Measurements from ENCODE around the gene LTN1.

Gene LTN1

GRCh38 chr21:28975397-28975796, 17.3 kb downstream of the LTN1 start:
- H3K4me1 ChIP-seq (ENCODE audit: insufficient read depth, low read length): no peaks in the 10 kb centered on the region
- no peak overlapping the region for H3K27ac ChIP-seq (ENCODE audit: low read depth, low read length)
- H3K27me3 ChIP-seq (ENCODE audit: control insufficient read depth in 1 of 2, insufficient read depth in 2 of 2, low read length in 2 of 2): no peaks in the 10 kb centered on the region
- H3K4me3 ChIP-seq (ENCODE audit: low read depth in 1 of 2, low read length in 2 of 2): no peak overlapping the region
- peaks cover 20% of the 10 kb centered on the region for H3K36me3 ChIP-seq (ENCODE audit: insufficient read depth, low read length)
- no peaks in the 10 kb centered on the region for H3K9me3 ChIP-seq (ENCODE audit: low read length)
- H3K9ac ChIP-seq (ENCODE audit: low read length): no peak overlapping the region

GRCh38 chr21:28974531-28975227, 18.0 kb downstream of the LTN1 start:
- Histone ChIP-seq H3K36me3 (ENCODE audit: insufficient read depth, low read length) (peaks cover 16% of the 10 kb centered on the region), H3K4me1 (ENCODE audit: insufficient read depth, low read length) (no peaks in the 10 kb centered on the region), H3K27me3 (ENCODE audit: control insufficient read depth in 1 of 2, insufficient read depth in 2 of 2, low read length in 2 of 2) (no peaks in the 10 kb centered on the region), H3K9me3 (ENCODE audit: low read length) (no peaks in the 10 kb centered on the region), H3K4me3 (ENCODE audit: low read depth in 1 of 2, low read length in 2 of 2) (no peak overlapping the region), H3K27ac (ENCODE audit: low read depth, low read length) (no peak overlapping the region), H3K9ac (ENCODE audit: low read length) (no peak overlapping the region)

- peaks cover 18% of the 10 kb centered on the region for H3K36me3 ChIP-seq (ENCODE audit: insufficient read depth, low read length)
Observed at GRCh38 chr21:28972398-28972797, 20.3 kb downstream of the LTN1 start.

GRCh38 chr21:28971171-28971570, 21.5 kb downstream of the LTN1 start:
- Histone ChIP-seq H3K27ac (ENCODE audit: low read depth, low read length) (no peak overlapping the region), H3K4me3 (ENCODE audit: low read depth in 1 of 2, low read length in 2 of 2) (no peak overlapping the region), H3K9me3 (ENCODE audit: low read length) (no peaks in the 10 kb centered on the region), H3K27me3 (ENCODE audit: control insufficient read depth in 1 of 2, insufficient read depth in 2 of 2, low read length in 2 of 2) (no peaks in the 10 kb centered on the region), H3K9ac (ENCODE audit: low read length) (no peak overlapping the region), H3K4me1 (ENCODE audit: insufficient read depth, low read length) (no peaks in the 10 kb centered on the region), H3K36me3 (ENCODE audit: insufficient read depth, low read length) (peaks cover 30% of the 10 kb centered on the region)

More at GRCh38 chr21:28972398-28972797, 20.3 kb downstream of the LTN1 start:
- Histone ChIP-seq H3K4me1 (ENCODE audit: insufficient read depth, low read length) (no peaks in the 10 kb centered on the region), H3K9ac (ENCODE audit: low read length) (no peak overlapping the region), H3K9me3 (ENCODE audit: low read length) (no peaks in the 10 kb centered on the region), H3K27me3 (ENCODE audit: control insufficient read depth in 1 of 2, insufficient read depth in 2 of 2, low read length in 2 of 2) (no peaks in the 10 kb centered on the region), H3K4me3 (ENCODE audit: low read depth in 1 of 2, low read length in 2 of 2) (no peak overlapping the region), H3K27ac (ENCODE audit: low read depth, low read length) (no peak overlapping the region)

- Histone ChIP-seq H3K4me1 (ENCODE audit: insufficient read depth, low read length) (no peaks in the 10 kb centered on the region), H3K9ac (ENCODE audit: low read length) (no peak overlapping the region), H3K27me3 (ENCODE audit: control insufficient read depth in 1 of 2, insufficient read depth in 2 of 2, low read length in 2 of 2) (no peaks in the 10 kb centered on the region), H3K9me3 (ENCODE audit: low read length) (no peaks in the 10 kb centered on the region), H3K4me3 (ENCODE audit: low read depth in 1 of 2, low read length in 2 of 2) (no peak overlapping the region), H3K36me3 (ENCODE audit: insufficient read depth, low read length) (peaks cover 42% of the 10 kb centered on the region), H3K27ac (ENCODE audit: low read depth, low read length) (no peak overlapping the region)
Observed at GRCh38 chr21:28963831-28964230, 28.8 kb downstream of the LTN1 start.

GRCh38 chr21:28962465-28962864, 30.2 kb downstream of the LTN1 start:
- H3K4me3 ChIP-seq (ENCODE audit: low read depth in 1 of 2, low read length in 2 of 2): no peak overlapping the region
- H3K27me3 ChIP-seq (ENCODE audit: control insufficient read depth in 1 of 2, insufficient read depth in 2 of 2, low read length in 2 of 2): no peaks in the 10 kb centered on the region
- H3K9ac ChIP-seq (ENCODE audit: low read length): no peak overlapping the region
- H3K36me3 ChIP-seq (ENCODE audit: insufficient read depth, low read length): peaks cover 46% of the 10 kb centered on the region
- H3K9me3 ChIP-seq (ENCODE audit: low read length): no peaks in the 10 kb centered on the region
- no peaks in the 10 kb centered on the region for H3K4me1 ChIP-seq (ENCODE audit: insufficient read depth, low read length)
- no peak overlapping the region for H3K27ac ChIP-seq (ENCODE audit: low read depth, low read length)

- peaks cover 44% of the 10 kb centered on the region for H3K36me3 ChIP-seq (ENCODE audit: insufficient read depth, low read length)
- H3K4me3 ChIP-seq (ENCODE audit: low read depth in 1 of 2, low read length in 2 of 2): no peak overlapping the region
- H3K9me3 ChIP-seq (ENCODE audit: low read length): no peaks in the 10 kb centered on the region
- no peaks in the 10 kb centered on the region for H3K27me3 ChIP-seq (ENCODE audit: control insufficient read depth in 1 of 2, insufficient read depth in 2 of 2, low read length in 2 of 2)
- H3K27ac ChIP-seq (ENCODE audit: low read depth, low read length): no peak overlapping the region
- H3K9ac ChIP-seq (ENCODE audit: low read length): no peak overlapping the region
- no peaks in the 10 kb centered on the region for H3K4me1 ChIP-seq (ENCODE audit: insufficient read depth, low read length)
Observed at GRCh38 chr21:28961927-28962326, 30.8 kb downstream of the LTN1 start.

GRCh38 chr21:28960245-28960644, 32.4 kb downstream of the LTN1 start:
- Histone ChIP-seq H3K27ac (ENCODE audit: low read depth, low read length) (no peak overlapping the region), H3K9me3 (ENCODE audit: low read length) (no peaks in the 10 kb centered on the region), H3K9ac (ENCODE audit: low read length) (no peak overlapping the region), H3K4me1 (ENCODE audit: insufficient read depth, low read length) (no peaks in the 10 kb centered on the region), H3K27me3 (ENCODE audit: control insufficient read depth in 1 of 2, insufficient read depth in 2 of 2, low read length in 2 of 2) (no peaks in the 10 kb centered on the region), H3K4me3 (ENCODE audit: low read depth in 1 of 2, low read length in 2 of 2) (no peak overlapping the region), H3K36me3 (ENCODE audit: insufficient read depth, low read length) (peaks cover 33% of the 10 kb centered on the region)

GRCh38 chr21:28959367-28960099, 33.1 kb downstream of the LTN1 start:
- no peak overlapping the region for H3K9ac ChIP-seq (ENCODE audit: low read length)
- H3K27ac ChIP-seq (ENCODE audit: low read depth, low read length): no peak overlapping the region
- H3K9me3 ChIP-seq (ENCODE audit: low read length): no peaks in the 10 kb centered on the region
- H3K4me1 ChIP-seq (ENCODE audit: insufficient read depth, low read length): no peaks in the 10 kb centered on the region
- no peak overlapping the region for H3K4me3 ChIP-seq (ENCODE audit: low read depth in 1 of 2, low read length in 2 of 2)
- no peaks in the 10 kb centered on the region for H3K27me3 ChIP-seq (ENCODE audit: control insufficient read depth in 1 of 2, insufficient read depth in 2 of 2, low read length in 2 of 2)
- peaks cover 32% of the 10 kb centered on the region for H3K36me3 ChIP-seq (ENCODE audit: insufficient read depth, low read length)

- H3K4me3 ChIP-seq (ENCODE audit: low read depth in 1 of 2, low read length in 2 of 2): no peak overlapping the region
- H3K9me3 ChIP-seq (ENCODE audit: low read length): no peaks in the 10 kb centered on the region
- no peak overlapping the region for H3K27ac ChIP-seq (ENCODE audit: low read depth, low read length)
- no peak overlapping the region for H3K9ac ChIP-seq (ENCODE audit: low read length)
- H3K27me3 ChIP-seq (ENCODE audit: control insufficient read depth in 1 of 2, insufficient read depth in 2 of 2, low read length in 2 of 2): no peaks in the 10 kb centered on the region
- no peaks in the 10 kb centered on the region for H3K4me1 ChIP-seq (ENCODE audit: insufficient read depth, low read length)
- peaks cover 24% of the 10 kb centered on the region for H3K36me3 ChIP-seq (ENCODE audit: insufficient read depth, low read length)
Observed at GRCh38 chr21:28953247-28953646, 39.4 kb downstream of the LTN1 start.

GRCh38 chr21:28952686-28953085, 40.0 kb downstream of the LTN1 start:
- Histone ChIP-seq H3K27me3 (ENCODE audit: control insufficient read depth in 1 of 2, insufficient read depth in 2 of 2, low read length in 2 of 2) (no peaks in the 10 kb centered on the region), H3K36me3 (ENCODE audit: insufficient read depth, low read length) (peaks cover 18% of the 10 kb centered on the region), H3K9me3 (ENCODE audit: low read length) (no peaks in the 10 kb centered on the region), H3K27ac (ENCODE audit: low read depth, low read length) (no peak overlapping the region), H3K4me1 (ENCODE audit: insufficient read depth, low read length) (no peaks in the 10 kb centered on the region), H3K4me3 (ENCODE audit: low read depth in 1 of 2, low read length in 2 of 2) (no peak overlapping the region), H3K9ac (ENCODE audit: low read length) (no peak overlapping the region)

GRCh38 chr21:28949318-28949717, 43.4 kb downstream of the LTN1 start:
- no peak overlapping the region for H3K4me3 ChIP-seq (ENCODE audit: low read depth in 1 of 2, low read length in 2 of 2)
- no peaks in the 10 kb centered on the region for H3K9me3 ChIP-seq (ENCODE audit: low read length)
- no peaks in the 10 kb centered on the region for H3K4me1 ChIP-seq (ENCODE audit: insufficient read depth, low read length)
- no peaks in the 10 kb centered on the region for H3K27me3 ChIP-seq (ENCODE audit: control insufficient read depth in 1 of 2, insufficient read depth in 2 of 2, low read length in 2 of 2)
- H3K36me3 ChIP-seq (ENCODE audit: insufficient read depth, low read length): peaks cover 32% of the 10 kb centered on the region
- no peak overlapping the region for H3K27ac ChIP-seq (ENCODE audit: low read depth, low read length)
- no peak overlapping the region for H3K9ac ChIP-seq (ENCODE audit: low read length)
